Activated naive CD8-positive, alpha-beta T cell (primary cell): ENCODE results near the gene C1orf198.

ENCODE experiments used
- H3K27ac Mint-ChIP-seq: one replicate; pipeline ENCODE4 v1.8.0; 2021; ENCODE audit warnings: mixed read lengths
- H3K27me3 Mint-ChIP-seq: one replicate; pipeline ENCODE4 v1.8.0; 2021; ENCODE audit warnings: mixed read lengths
- H3K36me3 Mint-ChIP-seq: one replicate; pipeline ENCODE4 v1.8.0; 2021; ENCODE audit warnings: mixed read lengths
- H3K4me1 Mint-ChIP-seq: one replicate; pipeline ENCODE4 v1.8.0; 2021; ENCODE audit warnings: low read depth, mixed read lengths
- H3K4me3 Mint-ChIP-seq: one replicate; pipeline ENCODE4 v1.8.0; 2021; ENCODE audit warnings: mild to moderate bottlenecking, mixed read lengths
- H3K9me3 Mint-ChIP-seq: one replicate; pipeline ENCODE4 v1.8.0; 2021; ENCODE audit warnings: low read depth, mixed read lengths

The C1orf198 gene

DNA sequence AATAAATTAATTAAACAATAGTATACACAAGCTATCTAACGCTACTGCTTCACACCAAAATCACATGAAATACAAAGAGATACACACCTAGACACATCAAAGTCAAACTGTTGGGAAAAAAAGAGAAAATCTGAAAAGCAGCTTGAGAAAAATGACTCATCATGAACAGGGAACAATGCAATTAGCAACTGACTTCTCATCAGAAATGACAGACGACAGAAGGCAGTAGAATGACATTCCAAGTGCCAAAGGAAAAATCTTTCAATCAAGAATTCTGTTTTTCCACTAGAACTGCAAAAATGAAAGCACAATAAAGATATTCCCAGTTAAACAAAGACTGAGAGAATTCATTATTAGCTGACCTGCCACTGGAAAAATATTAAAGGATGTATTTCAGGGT lies 63.9 kb downstream of the C1orf198 start:
- Mint-ChIP-seq H3K4me1 (no peaks in the 10 kb centered on the region), H3K4me3 (no peak overlapping the region), H3K36me3 (peaks cover 4% of the 10 kb centered on the region), H3K27ac (no peak overlapping the region), H3K9me3 (peaks cover 8% of the 10 kb centered on the region), H3K27me3 (peaks cover 6% of the 10 kb centered on the region)

- Mint-ChIP-seq H3K27ac (no peak overlapping the region), H3K36me3 (peaks cover 4% of the 10 kb centered on the region), H3K4me3 (no peak overlapping the region), H3K4me1 (no peaks in the 10 kb centered on the region), H3K9me3 (peaks cover 3% of the 10 kb centered on the region), H3K27me3 (peaks cover 11% of the 10 kb centered on the region)
These were observed 67.2 kb downstream of the C1orf198 start for GRCh38 chr1:230800891-230801840.

- Mint-ChIP-seq H3K27me3 (peaks cover 12% of the 10 kb centered on the region), H3K9me3 (no peaks in the 10 kb centered on the region), H3K27ac (no peak overlapping the region), H3K4me1 (no peaks in the 10 kb centered on the region), H3K4me3 (no peak overlapping the region), H3K36me3 (peaks cover 4% of the 10 kb centered on the region)
These were observed 69.8 kb downstream of the C1orf198 start for GRCh38 chr1:230798491-230798890.

DNA sequence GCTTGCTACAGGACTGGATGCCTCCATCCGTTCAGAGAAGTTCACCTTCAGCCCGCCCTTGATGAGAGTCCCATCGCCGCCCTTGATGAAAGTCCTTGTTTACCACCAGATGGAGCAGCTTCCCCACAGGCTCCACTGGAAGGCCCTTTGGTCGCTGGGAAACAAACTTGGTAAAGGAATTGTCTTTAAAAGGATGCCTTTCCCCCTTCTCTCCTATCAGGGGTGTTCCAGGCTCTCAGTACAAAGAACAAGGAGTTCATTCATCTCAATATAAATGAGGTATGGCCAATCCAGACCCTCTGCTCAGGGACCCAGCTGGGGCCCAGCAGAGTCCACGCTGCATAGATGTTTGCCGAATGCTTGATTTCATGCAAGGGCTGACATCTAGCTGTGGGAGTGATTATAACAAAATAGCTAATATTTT lies 70.4 kb downstream of the C1orf198 start:
- Mint-ChIP-seq H3K4me1 (no peaks in the 10 kb centered on the region), H3K4me3 (no peak overlapping the region), H3K27ac (no peak overlapping the region), H3K27me3 (peaks cover 16% of the 10 kb centered on the region), H3K9me3 (no peaks in the 10 kb centered on the region), H3K36me3 (peaks cover 4% of the 10 kb centered on the region)

- no peak overlapping the region for H3K27ac Mint-ChIP-seq
- no peaks in the 10 kb centered on the region for H3K4me1 Mint-ChIP-seq
- peaks cover 4% of the 10 kb centered on the region for H3K36me3 Mint-ChIP-seq
- H3K4me3 Mint-ChIP-seq, result no peak overlapping the region
- H3K9me3 Mint-ChIP-seq, result no peaks in the 10 kb centered on the region
- peaks cover 16% of the 10 kb centered on the region for H3K27me3 Mint-ChIP-seq
These were observed 70.9 kb downstream of the C1orf198 start for GRCh38 chr1:230797376-230797920.

GRCh38 chr1:230796626-230797025 lies 71.7 kb downstream of the C1orf198 start:
- Mint-ChIP-seq H3K4me3 (no peak overlapping the region), H3K36me3 (no peaks in the 10 kb centered on the region), H3K27me3 (peaks cover 17% of the 10 kb centered on the region), H3K9me3 (no peaks in the 10 kb centered on the region), H3K4me1 (no peaks in the 10 kb centered on the region), H3K27ac (no peak overlapping the region)

- Mint-ChIP-seq H3K36me3 (no peaks in the 10 kb centered on the region), H3K4me3 (no peak overlapping the region), H3K27ac (no peak overlapping the region), H3K4me1 (no peaks in the 10 kb centered on the region), H3K27me3 (peaks cover 15% of the 10 kb centered on the region), H3K9me3 (no peaks in the 10 kb centered on the region)
These were observed 73.3 kb downstream of the C1orf198 start for GRCh38 chr1:230794871-230795605.

- Mint-ChIP-seq H3K27ac (no peak overlapping the region), H3K4me3 (no peak overlapping the region), H3K27me3 (peaks cover 15% of the 10 kb centered on the region), H3K9me3 (no peaks in the 10 kb centered on the region), H3K36me3 (no peaks in the 10 kb centered on the region), H3K4me1 (no peaks in the 10 kb centered on the region)
These were observed 73.9 kb downstream of the C1orf198 start for GRCh38 chr1:230794431-230794830.

DNA sequence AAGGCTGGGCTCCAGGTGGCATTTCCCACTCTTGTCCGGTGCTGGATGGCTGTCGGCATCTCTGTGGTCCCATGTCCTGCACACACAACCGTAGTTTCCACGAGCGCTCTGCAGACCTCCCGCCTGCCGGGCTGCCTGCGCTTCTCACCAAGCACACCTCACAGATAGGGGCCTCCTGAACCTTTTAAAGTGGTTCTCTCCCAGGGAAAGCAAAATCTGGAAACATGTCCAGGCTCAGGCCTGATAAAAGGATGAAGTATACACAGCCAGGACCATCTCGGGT lies 74.9 kb downstream of the C1orf198 start:
- Mint-ChIP-seq H3K4me1 (no peaks in the 10 kb centered on the region), H3K4me3 (no peak overlapping the region), H3K9me3 (no peaks in the 10 kb centered on the region), H3K36me3 (no peaks in the 10 kb centered on the region), H3K27me3 (peaks cover 11% of the 10 kb centered on the region), H3K27ac (no peak overlapping the region)

- Mint-ChIP-seq H3K27me3 (peaks cover 10% of the 10 kb centered on the region), H3K4me1 (no peaks in the 10 kb centered on the region), H3K27ac (no peak overlapping the region), H3K9me3 (no peaks in the 10 kb centered on the region), H3K4me3 (no peak overlapping the region), H3K36me3 (no peaks in the 10 kb centered on the region)
These were observed 75.4 kb downstream of the C1orf198 start for GRCh38 chr1:230792691-230793462.

DNA sequence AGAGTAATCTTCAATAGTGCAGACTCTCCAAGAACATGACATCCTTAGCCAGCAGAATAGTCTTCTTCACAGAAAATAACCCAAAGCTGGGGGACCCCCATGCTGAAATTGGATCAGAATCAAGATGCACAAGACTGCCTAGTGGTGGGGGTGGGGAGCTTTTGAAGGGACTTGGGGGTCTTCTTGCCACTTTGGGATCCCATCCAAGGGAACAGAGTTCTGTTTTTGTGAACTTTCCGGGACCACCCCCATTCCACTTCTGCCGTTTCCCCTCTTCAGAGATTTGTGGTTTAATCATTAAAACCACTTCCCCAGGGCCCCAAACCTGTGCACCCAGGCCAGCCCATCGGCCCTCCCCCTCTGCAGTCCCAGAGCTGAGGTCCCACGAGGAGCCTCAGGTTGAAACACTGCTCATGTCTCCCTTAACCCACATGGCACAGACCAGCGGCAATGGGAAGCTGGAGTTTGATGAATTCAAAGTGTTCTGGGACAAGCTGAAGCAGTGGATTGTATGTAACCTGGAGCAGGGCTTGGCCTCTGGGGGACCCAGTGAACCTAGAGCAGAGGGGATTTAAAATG lies 76.2 kb downstream of the C1orf198 start:
- Mint-ChIP-seq H3K36me3 (no peaks in the 10 kb centered on the region), H3K4me1 (no peaks in the 10 kb centered on the region), H3K9me3 (no peaks in the 10 kb centered on the region), H3K4me3 (no peak overlapping the region), H3K27me3 (peaks cover 10% of the 10 kb centered on the region), H3K27ac (no peak overlapping the region)

- H3K27me3 Mint-ChIP-seq, result peaks cover 10% of the 10 kb centered on the region
These were observed 78.3 kb downstream of the C1orf198 start for GRCh38 chr1:230790026-230790425.

DNA sequence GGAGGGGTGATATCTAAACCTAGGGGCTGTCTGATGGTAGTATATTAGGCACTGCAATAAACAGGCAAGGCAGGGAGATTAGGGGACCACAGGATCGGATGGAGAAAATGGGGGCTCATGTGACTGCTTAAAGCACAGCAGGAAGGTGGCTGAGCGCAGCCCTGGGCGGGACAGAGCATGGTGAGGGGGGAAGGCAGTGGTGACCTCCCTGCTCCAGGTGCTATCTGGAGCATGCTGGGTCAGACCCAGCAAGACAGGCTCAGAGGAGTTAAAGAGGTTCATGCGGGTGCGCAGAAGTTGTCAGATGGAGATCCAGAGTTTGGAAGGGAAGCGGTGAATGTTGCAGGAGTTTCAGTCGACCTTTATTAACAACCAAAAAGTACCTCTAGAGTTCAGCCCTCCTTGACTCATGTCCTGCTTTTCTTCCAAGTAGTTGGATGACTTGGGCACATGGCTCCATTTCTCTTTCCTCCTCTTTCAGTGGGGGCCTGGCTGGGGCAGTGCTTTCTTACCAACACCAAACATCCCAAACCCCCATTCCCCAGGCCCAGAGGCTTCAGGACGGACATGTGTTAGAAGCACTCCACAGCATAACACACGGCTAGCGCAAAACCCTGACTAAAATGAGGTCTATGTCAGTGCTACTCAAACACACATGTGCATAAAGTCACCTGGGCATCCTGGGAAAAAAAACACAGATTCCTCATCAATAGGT lies 79.6 kb downstream of the C1orf198 start:
- peaks cover 10% of the 10 kb centered on the region for H3K27me3 Mint-ChIP-seq
- no peaks in the 10 kb centered on the region for H3K36me3 Mint-ChIP-seq
- no peak overlapping the region for H3K27ac Mint-ChIP-seq
- no peaks in the 10 kb centered on the region for H3K9me3 Mint-ChIP-seq
- no peak overlapping the region for H3K4me3 Mint-ChIP-seq
- no peaks in the 10 kb centered on the region for H3K4me1 Mint-ChIP-seq

More at GRCh38 chr1:230790026-230790425, 78.3 kb downstream of the C1orf198 start:
- no peak overlapping the region for H3K27ac Mint-ChIP-seq
- no peaks in the 10 kb centered on the region for H3K9me3 Mint-ChIP-seq
- no peak overlapping the region for H3K4me3 Mint-ChIP-seq
- no peaks in the 10 kb centered on the region for H3K36me3 Mint-ChIP-seq
- no peaks in the 10 kb centered on the region for H3K4me1 Mint-ChIP-seq

DNA sequence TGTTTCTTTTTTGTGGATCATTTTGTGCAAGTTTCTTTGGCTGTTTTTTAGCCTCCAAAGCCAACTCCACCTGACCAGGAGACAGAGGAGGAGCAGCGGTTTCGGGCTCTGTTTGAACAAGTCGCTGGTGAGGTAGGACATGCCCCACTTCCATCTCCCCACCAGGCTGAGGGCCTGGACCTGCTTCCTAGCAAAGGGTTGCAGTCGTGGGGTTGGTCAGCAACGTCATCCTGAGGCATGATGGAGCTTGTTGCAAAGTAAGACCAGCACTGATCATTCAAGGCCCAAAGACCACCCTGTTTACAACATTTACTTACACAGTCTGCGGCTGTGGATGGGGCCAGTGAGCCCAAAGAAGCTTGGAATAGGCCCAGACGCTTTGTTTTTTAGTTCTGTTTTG lies 80.8 kb downstream of the C1orf198 start:
- H3K36me3 Mint-ChIP-seq, result no peaks in the 10 kb centered on the region
- H3K27ac Mint-ChIP-seq, result no peak overlapping the region
- no peak overlapping the region for H3K4me3 Mint-ChIP-seq
- no peaks in the 10 kb centered on the region for H3K9me3 Mint-ChIP-seq
- H3K4me1 Mint-ChIP-seq, result no peaks in the 10 kb centered on the region
- peaks cover 5% of the 10 kb centered on the region for H3K27me3 Mint-ChIP-seq
